Urothelium cell line (cell line): ENCODE measurements around the gene MIPOL1.
A peak's percentile ranks its signal among the peaks of the same experiment; 100 is the strongest.
"Not testable (repeated sequence)": the region's sequence is repeated elsewhere in the genome, so short reads cannot be mapped to it uniquely, and the experiment has no call there.

Experiments used
- DNase-seq: peaks from one replicate; pipeline ENCODE4 v3.0.0; 2011; ENCODE audit warnings: low spot score, mixed read lengths
- FAIRE-seq: peaks from 2 replicates; lab custom pipeline; 2011; peaks lifted over from hg19 to GRCh38; lab: Jason Lieb, UNC

The MIPOL1 gene

DNA sequence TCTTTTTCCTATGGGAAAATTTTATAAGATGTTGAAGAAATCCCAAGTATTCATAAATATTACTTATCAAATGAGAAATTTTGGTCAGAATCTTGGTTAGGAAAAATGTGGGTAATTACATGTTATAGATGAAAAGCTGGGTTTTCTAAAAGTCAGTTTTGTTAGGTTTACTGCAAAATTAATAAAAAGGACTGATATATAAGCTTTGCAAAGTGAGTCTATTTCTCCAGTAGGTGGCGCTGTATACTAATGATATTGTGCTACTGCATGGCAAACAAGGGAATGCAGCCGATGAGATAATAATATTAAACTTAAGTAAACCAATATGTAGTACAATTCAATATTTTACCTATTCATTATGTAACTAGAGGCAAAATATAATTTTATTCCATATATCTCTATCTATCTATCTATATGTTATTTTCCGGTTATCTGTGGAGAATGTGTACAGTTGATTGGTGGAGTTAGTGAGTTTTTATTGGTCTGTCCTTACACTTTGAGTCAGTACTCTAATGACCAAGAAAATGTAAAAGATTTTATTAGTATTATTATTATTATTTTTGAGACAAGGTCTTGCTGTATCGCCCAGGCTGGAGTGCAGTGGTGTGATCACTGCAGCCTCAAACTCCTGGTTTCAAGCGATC, 32.9 kb downstream of the MIPOL1 start:
- DNase-seq (peak; percentile 27), FAIRE-seq (no peak)

DNA sequence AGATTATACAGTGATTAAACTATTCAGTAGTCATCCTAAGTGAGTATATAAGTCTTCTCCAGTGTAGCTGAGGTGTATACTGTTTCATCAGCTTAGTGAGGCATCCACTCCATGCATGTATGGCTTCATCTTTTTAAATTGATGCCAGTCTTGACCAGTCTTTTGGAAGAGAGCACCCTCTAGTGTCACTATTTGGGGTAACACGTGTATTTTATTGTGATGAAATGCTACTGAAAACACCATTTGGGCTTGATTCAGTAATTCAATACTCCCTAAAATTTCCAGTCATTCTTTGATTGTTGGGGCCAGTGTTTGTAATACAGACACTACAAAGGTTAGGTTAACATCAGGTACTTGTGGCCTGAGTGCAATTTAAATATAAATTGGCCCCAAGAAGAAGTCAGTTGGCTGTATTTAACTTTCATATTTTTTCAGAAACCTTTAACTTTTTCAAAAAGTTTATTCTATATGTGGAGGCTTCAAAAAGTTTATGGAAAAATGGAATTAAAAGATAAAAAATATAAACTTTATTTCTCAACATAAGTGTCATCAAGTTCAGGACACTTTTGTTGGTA, 35.3 kb downstream of the MIPOL1 start:
- DNase-seq: peak; percentile 34

DNA sequence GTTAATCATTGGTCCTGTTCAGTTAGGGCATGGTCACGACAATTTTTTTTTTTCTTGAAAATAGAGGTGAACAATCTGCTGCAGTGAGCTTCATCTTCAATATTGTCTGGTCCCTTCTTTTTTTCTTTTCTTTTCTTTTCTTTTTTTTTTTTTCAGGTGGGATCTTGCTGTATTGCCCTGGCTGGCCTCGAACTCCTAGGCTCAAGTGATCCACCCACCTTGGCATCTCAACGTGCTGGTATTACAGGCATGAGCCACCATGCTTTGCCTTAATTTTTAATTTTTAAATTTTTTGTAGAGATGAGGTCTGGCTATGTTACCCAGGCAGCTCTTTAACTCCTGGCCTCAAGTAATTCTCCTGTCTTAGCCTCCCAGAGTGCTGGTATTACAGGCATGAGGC, 36.5 kb downstream of the MIPOL1 start:
- DNase-seq (no peak), FAIRE-seq (no peak)

More for the DNA sequence above, 35.3 kb downstream of the MIPOL1 start:
- FAIRE-seq: no peak

DNA sequence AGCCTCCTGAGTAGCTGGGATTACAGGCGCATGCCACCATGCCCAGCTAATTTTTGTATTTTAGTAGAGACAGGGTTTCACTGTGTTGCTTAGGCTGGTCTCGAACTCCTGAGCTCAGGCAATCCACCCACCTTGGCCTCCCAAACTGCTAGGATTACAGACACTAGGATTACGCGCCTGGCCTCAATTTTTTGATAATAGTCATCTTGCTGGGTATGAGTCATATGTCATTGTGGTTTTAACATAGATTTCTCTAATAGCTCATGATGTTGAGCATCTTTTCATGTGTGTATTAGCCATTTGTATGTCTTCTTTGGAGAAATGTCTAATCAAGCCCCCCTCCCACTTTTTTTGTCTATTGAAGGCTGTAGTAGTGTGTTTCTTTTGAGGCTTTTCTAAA, 38.3 kb downstream of the MIPOL1 start:
- not testable (repeated sequence) for FAIRE-seq, DNase-seq

DNA sequence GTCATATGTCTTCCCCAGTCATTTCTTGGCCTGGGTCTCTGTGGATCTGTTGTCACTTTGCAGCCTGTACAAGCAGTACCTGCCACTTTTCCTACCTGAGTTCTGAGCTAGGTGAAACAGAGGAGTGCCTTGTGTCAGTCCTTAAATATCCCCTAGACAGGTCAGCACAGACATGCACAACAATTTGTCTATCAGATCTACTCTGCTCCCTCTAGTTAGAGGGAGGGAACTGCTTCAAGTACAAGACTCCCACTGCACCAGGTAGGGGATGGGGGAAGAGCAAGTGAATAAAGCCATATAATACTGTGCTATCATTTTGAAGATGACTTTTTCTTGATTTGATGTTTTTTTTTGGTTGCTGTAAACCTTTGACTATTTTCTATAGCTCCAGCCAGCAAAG, 39.4 kb downstream of the MIPOL1 start:
- FAIRE-seq: no peak
- no peak for DNase-seq

DNA sequence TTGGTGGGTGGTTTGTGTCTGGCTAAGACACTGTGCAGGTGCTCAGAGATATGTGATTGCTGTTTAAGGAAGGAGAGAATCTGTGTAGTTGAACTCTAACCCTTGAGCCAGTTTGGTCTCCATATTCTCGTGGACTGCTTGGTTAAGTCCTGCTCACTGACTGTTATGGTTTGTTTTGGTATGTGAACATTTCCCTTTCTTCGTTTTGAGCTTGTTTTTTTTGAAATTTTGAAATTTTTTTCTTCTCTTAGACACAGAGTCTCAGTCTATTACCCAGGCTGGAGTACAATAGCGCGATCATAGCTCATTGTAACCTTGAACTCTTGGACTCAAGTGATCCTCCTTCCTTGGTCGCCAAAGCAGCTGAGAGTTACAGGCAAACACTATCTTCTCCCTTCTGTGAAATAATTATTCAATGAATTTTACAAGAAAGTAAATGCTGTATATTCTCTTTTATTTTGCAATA, 40.0 kb downstream of the MIPOL1 start:
- no peak for FAIRE-seq
- DNase-seq: no peak

DNA sequence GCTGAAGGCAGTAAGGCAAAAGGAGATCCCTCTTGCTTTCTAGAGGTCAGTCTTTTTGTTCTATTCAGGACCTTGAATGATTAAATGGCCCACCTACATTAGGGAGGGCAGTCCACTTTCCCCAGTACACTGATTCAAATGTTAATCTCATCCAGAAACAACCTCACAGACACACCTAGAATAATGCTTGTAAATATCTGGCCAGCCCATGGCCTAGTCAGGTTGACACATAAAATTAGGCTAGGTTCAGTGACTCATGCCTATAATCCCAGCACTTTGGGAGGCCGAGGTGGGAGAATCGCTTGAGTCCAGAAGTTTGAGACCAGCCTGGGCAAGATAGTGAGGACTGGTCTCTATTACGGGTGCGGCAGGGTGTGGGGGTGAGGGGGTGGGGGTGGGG, 43.5 kb downstream of the MIPOL1 start:
- FAIRE-seq (no peak), DNase-seq (no peak)

DNA sequence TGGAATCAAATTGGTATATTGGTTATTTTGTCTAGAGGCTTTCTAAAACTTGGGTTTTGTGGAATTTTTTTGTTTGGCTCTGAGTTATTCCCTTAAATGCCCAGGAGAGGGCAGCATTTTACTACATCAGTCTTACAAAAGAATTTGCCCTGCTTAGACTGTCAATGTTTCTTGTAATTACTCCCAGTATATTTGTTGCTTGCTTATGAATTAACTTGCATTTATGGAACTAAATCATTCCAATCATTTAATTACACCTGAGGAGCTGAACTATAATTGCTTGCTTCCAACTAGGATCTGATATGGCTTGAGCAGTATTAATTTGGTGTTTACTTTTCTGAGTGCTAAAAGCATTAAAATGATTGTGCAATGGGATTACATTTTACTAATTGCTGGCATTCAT, 48.7 kb downstream of the MIPOL1 start:
- DNase-seq (peak; percentile 12), FAIRE-seq (no peak)

DNA sequence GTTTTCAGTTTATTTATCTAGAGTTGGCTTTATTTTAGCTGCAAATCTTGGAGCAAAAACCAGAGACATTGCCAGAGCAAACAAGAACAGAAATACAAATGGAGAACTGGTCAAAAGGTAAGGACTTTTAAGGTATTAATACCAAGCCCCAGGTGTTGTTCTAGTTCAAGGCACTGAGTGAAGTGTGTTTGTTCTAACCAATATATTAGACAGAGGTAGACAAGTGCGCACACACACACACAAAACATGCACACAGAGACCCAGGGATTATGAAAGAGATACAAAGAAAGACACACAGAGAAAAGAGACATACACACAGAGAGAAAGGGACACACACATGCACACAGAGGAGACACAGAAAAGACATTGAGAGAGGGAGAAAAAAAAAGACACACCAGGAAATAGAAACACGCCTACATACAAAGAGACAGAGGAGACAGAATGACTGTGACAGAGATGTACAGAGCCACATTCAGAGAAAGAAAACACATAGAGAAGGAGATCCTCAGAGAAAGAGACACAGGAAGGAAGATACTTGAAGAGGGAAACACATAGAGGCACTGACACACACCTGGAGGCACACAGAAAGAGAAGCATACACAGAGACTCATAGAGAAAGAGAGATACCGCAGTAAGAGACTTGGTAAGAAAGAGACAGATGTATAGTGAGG, 50.2 kb downstream of the MIPOL1 start:
- FAIRE-seq (no peak), DNase-seq (no peak)

DNA sequence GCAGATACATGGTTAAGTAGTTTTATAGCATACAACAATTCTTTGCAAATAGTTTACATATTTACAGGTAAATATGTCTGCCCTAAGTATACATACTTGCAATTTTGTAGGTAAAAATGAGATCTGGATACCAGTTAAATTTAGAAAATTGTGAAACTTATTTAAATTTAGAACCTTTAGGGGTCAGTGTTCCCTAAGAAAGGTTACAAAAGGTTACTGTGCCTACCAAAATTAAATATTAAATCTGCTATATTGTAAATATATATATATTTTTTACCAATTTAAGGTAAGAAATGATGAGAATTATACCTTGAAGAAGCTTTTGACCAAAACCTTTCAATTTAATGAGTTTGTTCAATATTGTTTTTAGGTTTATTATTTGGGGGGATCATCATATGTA, 54.0 kb downstream of the MIPOL1 start:
- FAIRE-seq (no peak), DNase-seq (no peak)

DNA sequence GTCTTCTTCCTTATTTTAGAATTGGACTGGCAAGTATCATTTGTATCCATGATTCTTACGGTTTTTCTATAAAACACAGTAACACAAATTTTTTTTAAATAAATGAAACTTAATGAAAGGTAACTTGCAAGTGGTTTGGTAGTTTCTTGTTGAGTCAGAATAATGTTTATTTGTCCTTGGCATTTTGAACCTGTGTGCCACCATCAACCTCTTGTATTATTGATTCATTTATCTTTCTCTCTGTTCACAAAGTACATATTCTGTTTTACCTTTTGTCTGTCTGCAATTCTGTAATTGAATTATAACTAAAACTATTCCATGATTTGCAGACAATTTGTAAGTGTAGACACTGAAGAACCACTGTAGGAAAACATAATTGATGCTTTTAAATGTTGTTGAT, 54.7 kb downstream of the MIPOL1 start:
- DNase-seq (no peak), FAIRE-seq (no peak)

DNA sequence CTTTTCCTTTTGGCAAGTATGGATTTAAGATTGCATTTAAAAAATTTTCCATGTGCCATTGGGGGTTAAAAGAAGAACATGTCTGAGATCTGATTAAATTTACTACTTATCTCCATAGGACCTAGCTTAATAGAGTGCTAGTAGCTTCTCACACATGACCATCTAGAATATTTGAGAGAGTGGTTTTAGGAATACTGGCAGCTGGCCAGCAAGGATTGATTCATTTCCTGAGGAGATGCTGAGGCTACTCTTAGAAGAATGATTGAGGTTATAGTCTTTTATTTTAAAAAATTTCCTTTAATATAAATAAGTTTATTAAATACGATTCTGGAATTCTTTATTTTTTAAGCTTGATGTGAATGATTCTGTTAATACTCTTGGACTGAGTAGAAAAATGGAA, 56.2 kb downstream of the MIPOL1 start:
- FAIRE-seq: no peak
- peak; percentile 14 for DNase-seq

DNA sequence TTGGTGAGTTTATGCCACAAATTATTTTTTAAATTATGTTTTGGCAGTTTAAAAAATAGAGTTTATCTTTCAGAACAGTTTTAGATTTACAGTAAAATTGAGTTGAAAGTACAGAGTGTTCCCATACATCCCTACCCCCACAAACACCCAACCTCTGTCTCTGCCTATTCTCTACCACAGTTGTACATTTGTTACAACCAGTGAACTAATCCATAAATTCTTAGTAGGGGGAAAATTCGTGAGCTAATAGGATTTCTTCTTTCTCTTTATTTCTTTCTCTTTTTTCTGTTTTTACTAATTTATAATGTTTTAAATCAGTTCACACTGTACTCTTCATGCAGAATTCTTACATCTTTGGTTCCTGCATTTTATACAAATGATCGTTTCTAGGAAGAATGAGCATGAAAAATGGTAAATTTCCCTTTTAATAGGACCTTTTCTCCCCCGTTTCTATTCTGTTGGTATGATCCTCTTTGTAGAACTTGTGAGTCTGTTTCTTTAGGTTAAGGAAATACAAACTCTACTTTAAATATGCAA, 56.7 kb downstream of the MIPOL1 start:
- FAIRE-seq (no peak), DNase-seq (no peak)

DNA sequence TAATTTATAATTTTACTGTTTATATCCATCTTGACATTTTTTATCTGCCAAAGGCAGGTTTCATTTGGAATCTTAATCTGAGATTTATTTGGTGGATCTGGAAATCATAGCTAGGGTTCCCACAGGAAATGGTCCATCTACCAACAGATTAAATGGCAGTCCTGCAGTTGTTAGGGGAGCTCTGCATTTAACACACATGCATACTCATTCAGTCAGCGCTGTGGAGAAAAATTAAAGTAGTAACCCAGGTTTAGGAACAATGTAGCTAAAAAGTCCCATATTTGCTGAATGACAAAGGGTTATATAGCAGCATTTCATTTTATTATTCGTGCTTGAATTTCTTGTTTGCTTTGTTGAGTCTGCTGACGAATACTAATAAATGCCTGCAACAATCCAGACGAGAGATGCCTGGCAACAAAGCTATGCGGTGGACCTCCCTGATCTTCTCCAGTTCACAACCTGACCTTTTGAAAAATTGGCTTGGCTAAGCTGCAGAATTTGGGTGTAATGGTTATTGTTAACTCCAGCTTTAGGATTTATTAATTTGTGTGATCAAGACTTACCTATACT, 59.8 kb downstream of the MIPOL1 start:
- FAIRE-seq (no peak), DNase-seq (no peak)

DNA sequence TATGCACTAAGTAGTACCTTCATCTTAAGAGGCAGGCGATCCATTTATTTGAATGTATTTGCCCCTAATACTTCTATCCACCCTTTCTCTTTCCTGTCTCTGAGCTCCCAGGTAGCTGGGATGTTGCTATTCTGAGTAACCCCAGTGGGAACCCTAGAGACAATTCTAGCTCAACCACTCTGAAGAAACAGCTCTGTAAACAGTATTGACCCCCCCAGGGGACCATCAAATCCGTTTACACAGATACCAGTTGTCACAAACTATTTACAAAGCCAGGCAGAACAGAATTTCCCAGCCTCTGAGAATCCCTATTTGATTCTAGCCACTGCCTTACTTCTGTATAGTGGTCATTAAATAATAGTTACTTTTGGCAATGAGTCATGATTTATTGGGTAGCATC, 64.9 kb downstream of the MIPOL1 start:
- no peak for FAIRE-seq
- no peak for DNase-seq

DNA sequence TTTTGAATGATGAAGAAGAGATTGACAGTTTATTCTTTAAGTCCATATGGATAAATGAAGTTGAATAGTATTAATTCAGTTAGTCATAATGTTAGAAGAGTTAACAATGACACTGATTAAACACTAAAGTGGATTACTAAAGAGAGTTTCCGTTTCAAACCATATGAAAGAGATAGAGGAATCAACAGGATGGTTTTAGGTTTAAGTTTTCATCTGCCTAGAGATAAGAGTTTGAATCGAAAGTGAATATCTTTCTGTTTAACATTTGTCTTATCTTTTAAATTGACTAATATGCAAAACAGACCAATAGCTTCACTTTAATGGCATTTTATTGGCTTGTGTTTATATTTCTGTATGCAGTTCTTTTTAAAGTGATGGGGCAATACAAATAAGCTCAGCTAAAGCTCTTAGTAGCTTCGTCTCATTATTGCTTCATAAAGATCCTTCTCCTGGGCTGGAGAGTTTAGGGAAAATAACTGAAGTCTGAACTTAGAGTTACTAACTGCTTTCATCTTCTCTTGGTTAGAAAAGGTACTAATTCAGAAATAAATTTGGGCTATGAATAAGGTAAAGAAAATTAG, 66.0 kb downstream of the MIPOL1 start:
- DNase-seq: no peak
- FAIRE-seq: no peak

DNA sequence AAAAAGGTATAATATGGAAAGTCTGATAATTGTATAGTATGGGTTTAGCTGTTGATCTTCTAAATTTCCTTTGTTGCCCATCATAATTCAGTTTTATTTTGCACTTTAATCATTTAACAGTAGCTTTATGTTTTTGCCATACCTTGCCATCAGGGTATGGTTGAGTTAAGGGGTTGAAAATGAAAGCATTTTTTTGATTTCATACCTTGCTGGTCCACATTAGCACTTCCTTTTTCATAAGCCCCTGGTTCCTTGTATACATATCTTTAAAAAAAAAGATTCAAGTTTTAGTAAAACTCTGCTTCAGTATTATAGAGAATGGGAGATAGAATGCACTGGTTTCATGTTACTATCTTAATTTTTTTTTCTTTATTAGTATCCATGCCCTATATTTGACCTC, 71.1 kb downstream of the MIPOL1 start:
- DNase-seq (no peak), FAIRE-seq (no peak)

DNA sequence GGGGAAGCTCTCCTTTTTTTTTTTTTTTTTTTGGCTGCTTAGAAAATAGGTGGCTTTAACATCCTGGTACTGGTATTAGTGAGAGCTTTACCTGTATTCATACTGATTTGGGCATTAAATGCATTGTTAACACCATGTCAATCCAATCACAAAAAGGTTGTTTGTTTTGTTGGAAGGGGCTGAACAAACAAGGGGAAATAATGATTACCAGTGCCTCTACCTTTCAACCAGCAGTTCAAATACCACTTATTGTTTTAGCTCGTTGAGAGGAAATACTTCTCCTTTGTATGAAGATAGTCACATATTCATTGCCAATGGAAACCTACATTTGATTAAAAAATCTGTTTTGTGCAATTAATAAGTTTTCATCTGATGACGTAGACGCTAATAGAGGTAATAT, 72.9 kb downstream of the MIPOL1 start:
- no peak for FAIRE-seq
- no peak for DNase-seq

DNA sequence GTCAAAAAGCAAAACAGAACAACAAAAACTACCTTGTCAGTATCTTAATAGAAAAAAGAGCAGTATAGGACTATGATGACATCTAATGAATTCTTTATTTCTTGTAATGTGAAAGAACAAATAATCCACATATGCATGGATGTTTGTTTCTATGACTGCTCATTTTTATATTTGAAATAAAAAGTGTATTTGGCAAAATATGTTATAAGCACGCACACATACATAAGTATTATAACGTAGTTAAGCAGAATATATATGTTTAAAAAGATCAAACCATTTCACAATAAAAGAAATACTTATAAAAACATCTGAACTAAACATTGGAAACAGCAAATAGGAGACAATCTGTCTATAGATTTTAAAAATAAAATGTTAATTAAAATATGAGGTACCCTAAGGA, 74.8 kb downstream of the MIPOL1 start:
- DNase-seq (no peak), FAIRE-seq (no peak)

DNA sequence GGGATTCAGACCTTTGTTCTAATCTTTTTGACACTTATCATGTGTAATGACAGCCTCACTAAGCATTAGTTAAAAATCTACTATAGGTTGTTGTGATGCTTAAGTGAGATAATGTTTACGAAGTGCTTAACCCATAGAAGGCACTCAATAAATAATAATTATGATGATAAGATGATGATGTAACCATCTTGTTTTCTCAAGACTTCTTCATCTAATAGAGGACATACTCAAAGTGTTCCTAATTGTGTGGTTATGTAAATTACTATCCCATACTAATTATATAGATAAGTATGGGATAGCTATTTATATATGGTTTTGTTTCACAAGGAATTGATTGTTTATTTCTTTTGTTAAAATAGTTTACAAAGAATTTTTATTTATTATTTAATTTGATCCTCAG, 76.9 kb downstream of the MIPOL1 start:
- FAIRE-seq: no peak
- DNase-seq: no peak

DNA sequence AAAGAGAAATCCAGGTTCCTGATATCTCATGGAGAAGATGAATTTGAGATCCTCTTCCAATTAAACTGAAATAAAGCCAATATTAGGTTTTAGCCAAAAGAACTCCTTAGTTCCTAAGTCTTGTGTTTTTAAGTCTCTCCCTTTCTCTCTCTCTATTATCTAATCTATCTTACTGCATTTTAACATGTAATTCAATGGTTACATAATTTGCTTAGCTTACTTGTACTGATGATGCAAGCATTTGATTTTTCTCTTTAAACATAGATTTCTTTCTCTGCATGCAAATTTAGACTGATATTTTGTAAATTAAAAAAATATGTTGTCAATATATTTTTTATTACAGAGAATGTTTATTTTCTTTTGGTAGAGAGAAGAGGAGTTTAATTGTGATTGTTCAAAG, 78.2 kb downstream of the MIPOL1 start:
- FAIRE-seq (no peak), DNase-seq (no peak)
